HepG2 (cell line): Measurements from ENCODE around the gene TNNT3. TPM values are rescaled to one million over a fixed set of nuclear protein-coding genes. Genes with fewer than 3 reads are reported as not detected.

Source experiments
- ATAC-seq: fragments of 200-7000 bp; cut with Tn5 transposase; 3 replicates; pipeline ENCODE4 v1.9.1; 2020; ENCODE audit warnings: mild to moderate bottlenecking, moderate library complexity
- BruUV-seq: library from RNA; stranded (reverse); fragments of 400-500 nt; replicated peaks from 2 replicates; lab custom pipeline; 2021; lab: Mats Ljungman, UMichigan
- CTCF ChIA-PET: fragments of 300-600 bp; formaldehyde crosslinking; extraction: SDS; loops from one replicate; lab custom pipeline; 2021; ENCODE audit warnings: low total read pairs, inconsistent platforms, low intra/inter-chr PET ratio; lab: Yijun Ruan, JAX
- POLR2A ChIA-PET: fragments of 350-600 bp; sonication (Branson Sonifier 250); formaldehyde crosslinking; loops from one replicate; lab custom pipeline; 2020; ENCODE audit warnings: antibody characterized with exemption, inconsistent platforms; lab: Yijun Ruan, JAX
- DNase-seq: peaks from one replicate; pipeline ENCODE4 v3.0.0-alpha.2; 2015; ENCODE audit warnings: low spot score
- FAIRE-seq: peaks from 3 replicates; lab custom pipeline; 2011; peaks lifted over from hg19 to GRCh38; lab: Jason Lieb, UNC
- H2AFZ ChIP-seq: one replicate; pipeline ENCODE4 v1.6.1; 2011; ENCODE audit warnings: low read length, inconsistent platforms
- H3K27ac ChIP-seq: fragments of 300-600 bp; 3 replicates; pipeline ENCODE4 v1.8.0; 2011; ENCODE audit warnings: mixed run types, mild to moderate bottlenecking, mixed read lengths, low read length, inconsistent platforms; ENCODE audit not compliant: insufficient read depth; ENCODE audit errors: extremely low read length
- H3K27me3 ChIP-seq, 2 experiments: fragments of 200-600 bp in 1 of 2; 2 replicates in 1 of 2; 3 replicates in 1 of 2; pipeline versions ENCODE4 v1.6.0 to v1.8.0; 2011; ENCODE audit warnings: low read length in 2 of 2, mild to moderate bottlenecking in 2 of 2, moderate library complexity in 2 of 2, inconsistent platforms in 1 of 2; ENCODE audit not compliant: insufficient read depth in 2 of 2, control insufficient read depth in 1 of 2
- H3K36me3 ChIP-seq, 2 experiments: fragments of 200-600 bp in 1 of 2; replicated peaks in 1 of 2; 2 replicates in 1 of 2; 3 replicates in 1 of 2; pipeline versions ENCODE4 v1.5.1 to v1.8.0; 2011; ENCODE audit warnings: low read length in 2 of 2, inconsistent platforms in 1 of 2; ENCODE audit not compliant: insufficient read depth in 2 of 2, control insufficient read depth in 1 of 2
- H3K4me1 ChIP-seq: 2 replicates; pipeline ENCODE4 v1.5.1; 2012; ENCODE audit warnings: low read length, inconsistent platforms; ENCODE audit not compliant: insufficient read depth
- H3K4me2 ChIP-seq: 2 replicates; pipeline ENCODE4 v1.6.0; 2011; ENCODE audit warnings: low read depth, low read length, inconsistent platforms
- H3K4me3 ChIP-seq, 3 experiments: fragments of 200-600 bp in 1 of 3; sonication (generic), shearing (Covaris generic) in 1 of 3; replicated peaks in 1 of 3; 2 replicates each; pipeline ENCODE4 v1.5.1; 2011 to 2016; ENCODE audit warnings: low read length in 3 of 3, inconsistent platforms in 2 of 3, low read depth in 2 of 3, mild to moderate bottlenecking in 2 of 3, control low read depth in 1 of 3, mixed read lengths in 1 of 3; ENCODE audit not compliant: insufficient read depth in 1 of 3
- H3K79me2 ChIP-seq: one replicate; pipeline ENCODE4 v1.6.1; 2011; ENCODE audit warnings: low read length, inconsistent platforms; ENCODE audit not compliant: insufficient read depth
- H3K9ac ChIP-seq: 2 replicates; pipeline ENCODE4 v1.6.0; 2011; ENCODE audit warnings: mild to moderate bottlenecking, low read depth, low read length, inconsistent platforms; ENCODE audit not compliant: insufficient read depth
- H3K9me3 ChIP-seq: 2 replicates; pipeline ENCODE4 v1.5.1; 2012; ENCODE audit warnings: mild to moderate bottlenecking, low read length
- H4K20me1 ChIP-seq: 2 replicates; pipeline ENCODE4 v1.6.0; 2011; ENCODE audit warnings: inconsistent platforms, mild to moderate bottlenecking, low read length, moderate library complexity; ENCODE audit not compliant: insufficient read depth
- FOXA1 ChIP-seq, 2 experiments: fragments of 450-650 bp in 1 of 2; sonication (generic) in 1 of 2; formaldehyde crosslinking in 1 of 2; IDR thresholded peaks; 2 replicates each; pipeline versions ENCODE4 v1.4.0 to v1.6.1; 2016 to 2020; ENCODE audit warnings: missing genetic modification reagents in 1 of 2
- FOXM1 ChIP-seq: sonication (generic); formaldehyde crosslinking; IDR thresholded peaks from 2 replicates; pipeline ENCODE4 v1.5.0; 2020; ENCODE audit warnings: missing genetic modification reagents
- GMEB1 ChIP-seq: sonication (generic); formaldehyde crosslinking; IDR thresholded peaks from 2 replicates; pipeline ENCODE4 v1.5.1; 2020; ENCODE audit warnings: missing genetic modification reagents, mild to moderate bottlenecking, borderline replicate concordance
- KAT2B ChIP-seq: fragments of 150-350 bp; IDR thresholded peaks from 2 replicates; pipeline ENCODE4 v1.6.1; 2014; ENCODE audit warnings: low read depth, low read length, borderline replicate concordance
- KDM5A ChIP-seq: fragments of 200-600 bp; sonication (generic); IDR thresholded peaks from 2 replicates; pipeline ENCODE4 v1.7.0; 2018; ENCODE audit warnings: antibody characterized with exemption, mild to moderate bottlenecking, low read length, borderline replicate concordance
- NFYB ChIP-seq: sonication (generic); formaldehyde crosslinking; IDR thresholded peaks from 2 replicates; pipeline ENCODE4 v1.4.0; 2020; ENCODE audit warnings: missing genetic modification reagents
- TSC22D2 ChIP-seq: sonication (generic); formaldehyde crosslinking; IDR thresholded peaks from 2 replicates; pipeline ENCODE4 v1.5.1; 2020; ENCODE audit warnings: missing genetic modification reagents, mild to moderate bottlenecking, borderline replicate concordance
- ZNF331 ChIP-seq: sonication (generic); formaldehyde crosslinking; IDR thresholded peaks from 2 replicates; pipeline ENCODE4 v1.4.0; 2020; ENCODE audit warnings: missing genetic modification reagents
- ZNF431 ChIP-seq: sonication (generic); formaldehyde crosslinking; IDR thresholded peaks from 2 replicates; pipeline ENCODE4 v1.9.0; 2022; ENCODE audit warnings: missing genetic modification reagents, low read depth, mild to moderate bottlenecking, borderline replicate concordance
- ZZZ3 ChIP-seq: sonication (generic); formaldehyde crosslinking; IDR thresholded peaks from 2 replicates; pipeline ENCODE4 v1.4.0; 2020; ENCODE audit warnings: missing genetic modification reagents, mild to moderate bottlenecking, borderline replicate concordance
- WGBS: methylation state at CpG from one replicate; pipeline ENCODE4 v1.1.6; 2017; ENCODE audit warnings: low lambda C conversion rate; 5-methylcytosine and 5-hydroxymethylcytosine counted together
- in situ Hi-C: cut with HindIII; loops from 2 replicates; pipeline ENCODE4 v1.10.0; 2017; ENCODE audit warnings: low pct_unique_long_range_greater_than_20kb; ENCODE audit not compliant: extremely low pct_ligation_motif_present
- intact Hi-C: fragments of 100-400 bp; cut with micrococcal nuclease; formaldehyde crosslinking; loops from one replicate; pipeline ENCODE4 v1.10.0; 2022; ENCODE audit not compliant: unreplicated experiment
- polyA plus RNA-seq, 8 experiments: library from polyadenylated mRNA; depleted of rRNA in 3 of 8; stranded (reverse) in 7 of 8; unstranded in 1 of 8; fragments of >200 nt; fragmentation: Illumina TruSeq in 4 of 8; extraction: Trizol in 4 of 8; gene quantifications; 2 replicates each; pipeline versions ENCODE4 v1.2.1 to v1.2.3, GENCODE V29; 2011 to 2016; ENCODE audit warnings: low read depth in 4 of 8, missing spikeins in 1 of 8, mixed read lengths in 1 of 8; ENCODE audit not compliant: insufficient read depth in 1 of 8
- total RNA-seq, 5 experiments: library from RNA; depleted of rRNA; stranded (reverse); fragments of >200 nt; fragmentation: Illumina TruSeq; extraction: Trizol; gene quantifications; 2 replicates each; pipeline ENCODE4 v1.2.3, GENCODE V29; 2016; ENCODE audit warnings: low read depth in 1 of 5

The TNNT3 gene
- total and polyA plus RNA-seq, 2 of the 13 experiments (the other 11 are each of a cell fraction or from before 2014, with no cell fraction given): not detected

GRCh38 chr11:1942558-1943260, 23.2 kb downstream of the TNNT3 start:
- Histone ChIP-seq H3K27me3 (peaks cover 4 to 28% of the 10 kb centered on the region in 2 experiments; a peak in 3 of 5 replicates), H3K4me1 (peaks cover 7% of the 10 kb centered on the region; the same call in 1 of the 2 replicates), H3K9me3 (no peaks in the 10 kb centered on the region), H3K9ac (no peak overlapping the region), H2AFZ (no peak overlapping the region), H3K79me2 (no peaks in the 10 kb centered on the region), H3K36me3 (no peaks in the 10 kb centered on the region), H3K4me2 (no peak overlapping the region), H3K27ac (no peak overlapping the region), H4K20me1 (no peaks in the 10 kb centered on the region), H3K4me3 (no peak overlapping the region)
- DNase-seq (no peak), ATAC-seq (no peak), FAIRE-seq (no peak)
- WGBS: 60% methylated on average over 7 of the region's 10 CpGs
- in situ Hi-C loops (no loop called here), intact Hi-C loops (no loop called here)
- TF ChIP-seq ZZZ3 (CRISPR knock-in tag): no peak
- no peak for TF ChIP-seq FOXM1 (CRISPR knock-in tag)
- no peak for TF ChIP-seq ZNF331 (CRISPR knock-in tag)
- TF ChIP-seq KAT2B: no peak
- no peak for TF ChIP-seq GMEB1 (CRISPR knock-in tag)
- POLR2A ChIA-PET: no interaction called here
- no TSS peak for BruUV-seq
- CTCF ChIA-PET: no interaction called here

- Histone ChIP-seq H3K9ac (no peak overlapping the region), H3K9me3 (no peaks in the 10 kb centered on the region), H3K36me3 (no peaks in the 10 kb centered on the region), H3K4me3 (no peak overlapping the region), H4K20me1 (no peaks in the 10 kb centered on the region), H3K4me2 (no peak overlapping the region), H3K4me1 (peaks cover 7% of the 10 kb centered on the region; the same call in 1 of the 2 replicates), H2AFZ (no peak overlapping the region), H3K27me3 (peaks cover 1 to 19% of the 10 kb centered on the region in 2 experiments; a peak in 3 of 5 replicates), H3K79me2 (no peaks in the 10 kb centered on the region), H3K27ac (no peak overlapping the region)
- intact Hi-C loops: no loop called here
- ATAC-seq (no peak), FAIRE-seq (no peak), DNase-seq (no peak)
- WGBS: 90% methylated on average over 2 of the region's 15 CpGs
- POLR2A ChIA-PET: no interaction called here
- in situ Hi-C loops: no loop called here
- CTCF ChIA-PET: no interaction called here
- TF ChIP-seq FOXA1 (IDR thresholded peaks at IDR 0.05) (no peak), FOXA1 (CRISPR knock-in tag; IDR thresholded peaks at IDR 0.05) (no peak), ZNF431 (no peak), NFYB (no peak), TSC22D2 (no peak), KDM5A (no peak)
- BruUV-seq: no TSS peak
Measured at GRCh38 chr11:1943576-1943975, 24.1 kb downstream of the TNNT3 start.
